ENCODE data around the gene PCK2. TPM values are rescaled to one million over a fixed set of nuclear protein-coding genes. Genes with fewer than 3 reads are reported as not detected.

Gene PCK2
- polyA plus RNA-seq, 1 donor from 2014 or later: 1.2 TPM

GRCh38 chr14:24106672-24107271 is 12.7 kb downstream of the PCK2 start:
- no peaks in the 10 kb centered on the region for H4K20me1 ChIP-seq (ENCODE audit: insufficient read depth)
- no peaks in the 10 kb centered on the region for H3K36me3 ChIP-seq (ENCODE audit: insufficient read depth, low read length)
- no peak overlapping the region for H3K27ac ChIP-seq (ENCODE audit: low read length)
- H3K79me2 ChIP-seq (replicated peaks; ENCODE audit: insufficient read depth, low read length): no peaks in the 10 kb centered on the region
- no peak overlapping the region for H3K9ac ChIP-seq (ENCODE audit: low read length)
- no peak overlapping the region for H3K4me2 ChIP-seq (ENCODE audit: low read length)
- no peaks in the 10 kb centered on the region for H3K9me2 ChIP-seq (ENCODE audit: insufficient read depth, low read length)
- H3K4me3 ChIP-seq (ENCODE audit: low read length): no peak overlapping the region
- no peak for TF ChIP-seq RAD21 (conservative IDR thresholded peaks at IDR 0.05)
- TF ChIP-seq EZH2 (IDR thresholded peaks at IDR 0.05; ENCODE audit: borderline replicate concordance, insufficient read depth, low read length, poor library complexity, severe bottlenecking): no peak
- no peak for TF ChIP-seq EP300 (conservative IDR thresholded peaks at IDR 0.05; ENCODE audit: poor library complexity, severe bottlenecking)
- no peak for TF ChIP-seq MXI1 (conservative IDR thresholded peaks at IDR 0.05; ENCODE audit: poor library complexity, severe bottlenecking)
- TF ChIP-seq POLR2AphosphoS5 (IDR thresholded peaks at IDR 0.05): no peak
- H3K27me3 ChIP-seq (ENCODE audit: insufficient read depth, low read depth, low read length): no peaks in the 10 kb centered on the region
- no peak overlapping the region for H2AFZ ChIP-seq (ENCODE audit: low read depth, low read length)
- no peaks in the 10 kb centered on the region for H3F3A ChIP-seq (ENCODE audit: insufficient read depth, low read length, poor library complexity, severe bottlenecking)
- no peaks in the 10 kb centered on the region for H3K9me3 ChIP-seq (ENCODE audit: low read length)

DNA sequence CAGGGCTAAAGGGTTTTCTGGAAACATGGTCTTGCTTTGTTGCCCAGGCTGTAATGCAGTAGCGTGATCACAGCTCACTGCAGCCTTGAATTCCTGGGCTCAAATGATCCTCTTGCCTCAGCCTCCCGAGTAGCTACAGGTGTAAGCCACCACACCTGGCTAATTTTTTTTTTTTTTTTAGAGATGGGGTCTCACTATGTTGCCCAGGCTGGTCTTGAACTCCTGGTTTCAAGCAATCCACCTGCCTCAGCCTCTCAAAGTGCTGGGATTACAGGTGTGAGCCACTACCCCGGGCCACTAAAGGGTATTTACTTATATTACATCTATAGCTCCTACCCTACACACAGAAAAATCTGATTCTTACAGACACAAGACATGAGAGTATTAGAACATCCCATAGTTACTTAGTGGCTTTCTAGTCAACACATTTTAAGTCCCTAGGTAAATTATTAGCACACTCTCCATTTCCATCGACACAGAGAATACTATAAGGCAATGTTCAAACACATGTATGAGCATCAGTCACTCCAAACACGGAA is 14.3 kb downstream of the PCK2 start:
- H3K36me3 ChIP-seq (ENCODE audit: insufficient read depth, low read length): no peaks in the 10 kb centered on the region
- no peak overlapping the region for H3K4me2 ChIP-seq (ENCODE audit: low read length)
- H3K27ac ChIP-seq (ENCODE audit: low read length): no peak overlapping the region
- H3K9ac ChIP-seq (ENCODE audit: low read length): no peak overlapping the region
- H4K20me1 ChIP-seq (ENCODE audit: insufficient read depth): no peaks in the 10 kb centered on the region
- no peak overlapping the region for H2AFZ ChIP-seq (ENCODE audit: low read depth, low read length)
- H3K9me2 ChIP-seq (ENCODE audit: insufficient read depth, low read length): no peaks in the 10 kb centered on the region
- H3F3A ChIP-seq (ENCODE audit: insufficient read depth, low read length, poor library complexity, severe bottlenecking): no peaks in the 10 kb centered on the region
- no peak for TF ChIP-seq TAF1 (IDR thresholded peaks at IDR 0.05; ENCODE audit: low read depth)
- no peaks in the 10 kb centered on the region for H3K27me3 ChIP-seq (ENCODE audit: insufficient read depth, low read depth, low read length)
- no peaks in the 10 kb centered on the region for H3K9me3 ChIP-seq (ENCODE audit: low read length)
- no peak overlapping the region for H3K4me3 ChIP-seq (ENCODE audit: low read length)
- H3K79me2 ChIP-seq (replicated peaks; ENCODE audit: insufficient read depth, low read length): no peaks in the 10 kb centered on the region

- no peaks in the 10 kb centered on the region for H3K9me3 ChIP-seq (ENCODE audit: low read length)
- no peak overlapping the region for H3K9ac ChIP-seq (ENCODE audit: low read length)
- no peak overlapping the region for H3K4me2 ChIP-seq (ENCODE audit: low read length)
- no peaks in the 10 kb centered on the region for H3K79me2 ChIP-seq (replicated peaks; ENCODE audit: insufficient read depth, low read length)
- no peak overlapping the region for H3K4me3 ChIP-seq (ENCODE audit: low read length)
- TF ChIP-seq POLR2AphosphoS5 (IDR thresholded peaks at IDR 0.05): no peak
- no peak for TF ChIP-seq EP300 (conservative IDR thresholded peaks at IDR 0.05; ENCODE audit: poor library complexity, severe bottlenecking)
- no peak for TF ChIP-seq CTCF (IDR thresholded peaks at IDR 0.05; ENCODE audit: poor library complexity, severe bottlenecking)
- TF ChIP-seq SMC3 (conservative IDR thresholded peaks at IDR 0.05; ENCODE audit: poor library complexity): no peak
- TF ChIP-seq REST (IDR thresholded peaks at IDR 0.05; ENCODE audit: borderline replicate concordance): no peak
- no peak for TF ChIP-seq RAD21 (conservative IDR thresholded peaks at IDR 0.05)
- TF ChIP-seq EZH2 (IDR thresholded peaks at IDR 0.05; ENCODE audit: borderline replicate concordance, insufficient read depth, low read length, poor library complexity, severe bottlenecking): no peak
- TF ChIP-seq MXI1 (conservative IDR thresholded peaks at IDR 0.05; ENCODE audit: poor library complexity, severe bottlenecking): no peak
- TF ChIP-seq TAF1 (IDR thresholded peaks at IDR 0.05; ENCODE audit: low read depth): no peak
- H3K9me2 ChIP-seq (ENCODE audit: insufficient read depth, low read length): no peaks in the 10 kb centered on the region
- H3K36me3 ChIP-seq (ENCODE audit: insufficient read depth, low read length): no peaks in the 10 kb centered on the region
- H3K27ac ChIP-seq (ENCODE audit: low read length): no peak overlapping the region
- H3K27me3 ChIP-seq (ENCODE audit: insufficient read depth, low read depth, low read length): no peaks in the 10 kb centered on the region
- no peaks in the 10 kb centered on the region for H3F3A ChIP-seq (ENCODE audit: insufficient read depth, low read length, poor library complexity, severe bottlenecking)
- no peaks in the 10 kb centered on the region for H4K20me1 ChIP-seq (ENCODE audit: insufficient read depth)
- no peak overlapping the region for H2AFZ ChIP-seq (ENCODE audit: low read depth, low read length)
These were observed 15.9 kb downstream of the PCK2 start for GRCh38 chr14:24110060-24110459.

Measured in neural cell (in vitro differentiated cells).